Mesodermal cell (in vitro differentiated cells): Measurements from ENCODE around the gene RBMS1.

Experiments
- H3K27ac ChIP-seq: 2 replicates; pipeline ENCODE4 v1.7.0; 2013; ENCODE audit warnings: mild to moderate bottlenecking, low read depth, low read length, moderate library complexity; ENCODE audit not compliant: severe bottlenecking
- H3K36me3 ChIP-seq: 2 replicates; pipeline ENCODE4 v1.7.1; 2013; ENCODE audit warnings: mild to moderate bottlenecking, low read length, moderate library complexity; ENCODE audit not compliant: control insufficient read depth, insufficient read depth
- H3K4me1 ChIP-seq: one replicate; pipeline ENCODE4 v1.7.1; 2013; ENCODE audit warnings: mild to moderate bottlenecking, low read length; ENCODE audit not compliant: insufficient read depth, control insufficient read depth, poor library complexity, severe bottlenecking
- H3K4me3 ChIP-seq: 2 replicates; pipeline ENCODE4 v1.7.0; 2013; ENCODE audit warnings: low read length, control low read depth, mild to moderate bottlenecking; ENCODE audit not compliant: insufficient read depth, poor library complexity, severe bottlenecking; ENCODE audit errors: extremely low read depth
- H3K9me3 ChIP-seq: 2 replicates; pipeline ENCODE4 v1.7.1; 2013; ENCODE audit warnings: mild to moderate bottlenecking, low read length, moderate library complexity; ENCODE audit not compliant: control insufficient read depth
- WGBS, 2 experiments: methylation state at CpG; one replicate each; pipeline ENCODE4 v1.1.5; 2013; ENCODE audit warnings: missing lambda C conversion rate in 2 of 2; ENCODE audit not compliant: insufficient coverage in 2 of 2; 5-methylcytosine and 5-hydroxymethylcytosine counted together

RBMS1 gene

GRCh38 chr2:160278879-160279177 lies 214.8 kb downstream of the RBMS1 start:
- Histone ChIP-seq H3K9me3 (no peaks in the 10 kb centered on the region), H3K36me3 (peaks cover 68% of the 10 kb centered on the region), H3K4me3 (no peak overlapping the region), H3K27ac (no peak overlapping the region), H3K4me1 (peaks cover 9% of the 10 kb centered on the region)
- no CpG with 5 or more reads among the region's 2 CpGs for WGBS, 2 experiments

DNA sequence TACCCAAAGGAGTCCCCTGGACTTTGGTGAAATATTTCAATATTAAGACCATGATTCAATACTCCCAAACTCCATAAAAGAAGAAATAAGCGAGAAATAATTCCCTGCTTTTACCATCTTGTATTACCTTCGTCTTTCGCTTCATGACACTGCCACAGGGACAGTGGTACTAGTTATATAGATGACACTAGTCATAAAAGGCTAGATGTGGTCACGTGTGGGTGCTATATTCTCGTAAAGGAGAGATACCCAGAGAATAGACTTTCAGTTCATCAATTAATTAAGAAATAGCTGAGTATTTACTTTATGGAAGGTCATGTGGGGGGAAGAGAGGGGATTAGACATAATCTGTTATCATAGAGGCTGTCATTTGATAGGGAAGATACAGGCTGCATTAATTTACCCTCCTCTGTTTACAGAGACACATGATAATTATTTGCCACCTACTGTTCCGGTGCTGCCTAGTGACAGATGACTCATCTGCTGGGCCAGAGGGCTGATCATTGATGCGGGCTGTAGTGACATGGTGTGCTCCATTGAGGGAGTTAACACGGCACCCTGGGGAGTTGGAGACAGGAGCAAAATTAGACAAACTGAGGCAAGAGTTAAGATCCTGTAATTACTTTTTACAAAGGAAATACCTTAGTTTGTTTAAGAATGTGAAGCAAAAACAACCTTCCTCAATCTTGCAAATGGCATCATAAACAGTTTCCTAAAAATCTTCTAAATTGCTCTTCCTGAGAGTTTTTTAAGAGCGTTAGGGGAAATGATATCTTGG lies 215.3 kb downstream of the RBMS1 start:
- Histone ChIP-seq H3K4me3 (no peak overlapping the region), H3K4me1 (peaks cover 9% of the 10 kb centered on the region), H3K27ac (no peak overlapping the region), H3K36me3 (peaks cover 63% of the 10 kb centered on the region), H3K9me3 (no peaks in the 10 kb centered on the region)
- 94 to 100% methylated on average over 2 to 3 of the region's 9 CpGs for WGBS, 2 experiments

DNA sequence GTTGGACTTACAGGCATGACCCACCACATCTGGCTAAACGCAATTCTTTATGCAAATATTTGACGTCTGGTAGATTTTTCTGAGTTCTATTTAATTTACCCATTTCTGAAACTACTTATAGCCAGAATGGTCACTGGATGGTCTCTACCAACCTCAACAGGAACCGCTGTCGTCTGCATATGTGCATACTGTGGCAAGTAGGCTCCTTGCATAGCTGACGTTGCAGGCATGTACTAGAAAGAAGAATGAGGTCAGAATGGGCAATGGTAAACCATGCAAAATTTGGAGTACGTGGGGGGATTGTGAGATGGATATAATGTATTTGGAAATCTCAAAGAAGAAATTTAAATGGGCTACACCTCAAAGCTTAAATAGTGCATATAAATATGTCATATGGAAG lies 216.5 kb downstream of the RBMS1 start:
- H3K4me3 ChIP-seq, result no peak overlapping the region
- peaks cover 9% of the 10 kb centered on the region for H3K4me1 ChIP-seq
- peaks cover 62% of the 10 kb centered on the region for H3K36me3 ChIP-seq
- WGBS, 2 experiments, result 97 to 98% methylated on average over 4 to 6 of the region's 6 CpGs
- no peak overlapping the region for H3K27ac ChIP-seq
- H3K9me3 ChIP-seq, result no peaks in the 10 kb centered on the region

GRCh38 chr2:160275656-160276055 lies 218.0 kb downstream of the RBMS1 start:
- H3K9me3 ChIP-seq, result no peaks in the 10 kb centered on the region
- H3K36me3 ChIP-seq, result peaks cover 67% of the 10 kb centered on the region
- no peak overlapping the region for H3K27ac ChIP-seq
- H3K4me1 ChIP-seq, result peaks cover 21% of the 10 kb centered on the region
- 89 to 100% methylated on average over 1 of the region's 3 CpGs for WGBS, 2 experiments
- no peak overlapping the region for H3K4me3 ChIP-seq

DNA sequence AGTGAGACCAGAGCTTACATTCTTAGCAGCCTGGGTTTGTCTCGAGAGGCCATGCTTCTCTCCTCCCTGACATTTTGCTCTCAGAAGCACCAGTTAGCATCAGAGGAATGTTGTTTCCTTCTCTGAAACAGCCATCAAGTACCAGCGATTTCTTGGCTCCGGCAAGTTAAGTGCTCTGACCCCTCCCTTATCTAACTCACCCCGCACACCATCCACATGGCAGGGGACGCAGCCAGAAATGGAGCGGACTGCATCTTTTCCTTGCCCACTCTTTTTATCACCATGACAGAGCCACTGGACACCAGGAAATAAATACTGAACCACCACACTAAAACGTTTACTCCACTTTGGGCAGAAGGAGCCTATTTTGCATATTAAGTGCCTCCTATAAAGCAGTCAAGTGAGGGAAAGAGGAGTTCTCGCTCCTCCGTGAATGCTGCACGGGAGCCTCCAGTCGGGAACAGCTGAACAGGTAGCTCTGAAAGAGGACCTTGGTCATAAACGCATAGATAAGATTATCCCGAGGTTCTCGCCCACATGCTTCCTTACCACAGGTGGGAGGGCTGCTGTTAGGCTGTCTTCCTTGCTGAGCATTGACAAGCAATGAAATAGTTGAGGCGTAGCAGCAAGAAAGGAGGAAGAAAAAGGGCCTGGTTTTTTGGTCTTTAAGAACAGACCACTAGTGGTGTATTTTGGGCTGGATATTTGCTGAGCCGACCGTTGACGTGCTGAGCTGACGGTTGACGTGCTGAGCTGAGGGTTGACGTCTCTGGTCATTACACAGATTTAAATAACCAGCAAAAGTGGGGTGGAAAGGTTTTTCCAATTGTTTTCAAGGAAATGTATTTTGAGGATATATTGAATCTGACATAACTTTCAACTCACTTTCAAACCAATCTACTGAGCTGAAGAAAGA lies 222.2 kb downstream of the RBMS1 start:
- Histone ChIP-seq H3K4me3 (no peak overlapping the region), H3K27ac (peak overlapping the region; percentile 98), H3K9me3 (no peaks in the 10 kb centered on the region), H3K36me3 (peaks cover 44% of the 10 kb centered on the region), H3K4me1 (peaks cover 22% of the 10 kb centered on the region)
- 87 to 88% methylated on average over 13 to 19 of the region's 21 CpGs for WGBS, 2 experiments

- H3K4me3 ChIP-seq, result no peak overlapping the region
- H3K9me3 ChIP-seq, result no peaks in the 10 kb centered on the region
- peaks cover 36% of the 10 kb centered on the region for H3K36me3 ChIP-seq
- 80 to 86% methylated on average over 10 of the region's 15 CpGs for WGBS, 2 experiments
- H3K27ac ChIP-seq, result peak overlapping the region; percentile 98
- H3K4me1 ChIP-seq, result peaks cover 24% of the 10 kb centered on the region
Observed at GRCh38 chr2:160270571-160271113, 223.0 kb downstream of the RBMS1 start.

DNA sequence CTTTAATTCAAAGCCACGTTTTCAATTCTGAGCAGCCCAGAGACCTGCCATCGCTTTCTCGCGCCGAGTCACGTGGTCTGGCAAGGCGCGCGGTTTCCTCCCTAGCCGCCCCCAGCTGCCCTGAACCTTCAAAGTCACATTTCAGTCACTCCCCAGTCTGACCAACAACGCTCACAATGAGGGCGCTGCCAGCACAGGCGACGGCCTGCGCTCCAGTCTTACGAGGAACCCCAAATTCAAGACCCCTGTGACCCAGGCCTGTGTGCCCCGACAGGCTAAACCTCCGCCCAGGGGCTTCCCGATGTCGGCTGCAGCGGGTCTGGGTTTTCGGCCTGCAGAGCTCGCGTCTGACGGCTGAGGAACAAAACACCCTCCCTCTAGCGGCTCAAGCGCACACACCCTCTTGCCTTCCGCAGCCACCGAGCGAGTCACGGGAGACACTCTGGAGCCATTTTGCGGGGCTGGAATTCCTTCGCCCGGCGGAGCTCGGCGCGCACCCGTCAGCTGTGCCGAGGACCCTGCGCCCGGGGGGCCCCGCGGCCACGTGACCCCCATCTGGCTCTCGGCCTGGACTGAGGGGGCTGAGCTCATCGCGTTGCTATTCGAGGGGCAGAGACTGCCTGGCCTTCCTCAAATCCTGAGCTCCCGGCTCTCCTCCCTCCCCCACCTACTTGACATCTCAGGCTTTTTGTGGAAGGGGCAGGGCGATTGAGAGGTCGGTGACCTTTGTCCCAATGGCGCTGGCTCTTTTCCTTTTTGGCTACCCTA lies 223.6 kb downstream of the RBMS1 start:
- WGBS, 2 experiments, result 3 to 7% methylated on average over 38 to 43 of the region's 53 CpGs

DNA sequence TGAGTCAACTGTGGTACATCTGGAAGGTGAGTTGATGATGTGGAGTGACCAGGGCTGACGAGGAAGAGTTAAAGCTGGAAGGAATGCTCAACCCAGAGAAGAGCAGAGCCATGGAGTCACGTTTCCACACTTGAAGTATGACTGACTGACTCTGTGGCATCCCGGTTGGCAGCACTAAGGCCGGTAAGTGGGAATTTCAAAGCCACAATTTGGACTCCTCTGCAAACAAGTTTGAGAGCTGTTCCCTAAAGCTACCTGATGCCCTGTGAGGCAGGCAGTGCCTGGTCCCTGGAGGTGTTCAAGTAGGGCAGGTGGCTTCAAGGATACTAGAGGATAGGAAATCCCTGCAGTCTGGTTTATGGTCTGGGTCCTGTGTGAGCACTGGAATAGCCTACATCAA lies 224.2 kb downstream of the RBMS1 start:
- WGBS, 2 experiments, result 86 to 91% methylated on average over 4 of the region's 4 CpGs
- Histone ChIP-seq H3K4me1 (peaks cover 25% of the 10 kb centered on the region), H3K27ac (peak overlapping the region; percentile 98), H3K9me3 (no peaks in the 10 kb centered on the region), H3K4me3 (peak overlapping the region; percentile 21), H3K36me3 (peaks cover 27% of the 10 kb centered on the region)

More for the DNA sequence above, 223.6 kb downstream of the RBMS1 start:
- peaks cover 31% of the 10 kb centered on the region for H3K36me3 ChIP-seq
- H3K27ac ChIP-seq, result peak overlapping the region; percentile 98
- peaks cover 25% of the 10 kb centered on the region for H3K4me1 ChIP-seq
- H3K4me3 ChIP-seq, result peak overlapping the region; percentile 21
- H3K9me3 ChIP-seq, result no peaks in the 10 kb centered on the region

DNA sequence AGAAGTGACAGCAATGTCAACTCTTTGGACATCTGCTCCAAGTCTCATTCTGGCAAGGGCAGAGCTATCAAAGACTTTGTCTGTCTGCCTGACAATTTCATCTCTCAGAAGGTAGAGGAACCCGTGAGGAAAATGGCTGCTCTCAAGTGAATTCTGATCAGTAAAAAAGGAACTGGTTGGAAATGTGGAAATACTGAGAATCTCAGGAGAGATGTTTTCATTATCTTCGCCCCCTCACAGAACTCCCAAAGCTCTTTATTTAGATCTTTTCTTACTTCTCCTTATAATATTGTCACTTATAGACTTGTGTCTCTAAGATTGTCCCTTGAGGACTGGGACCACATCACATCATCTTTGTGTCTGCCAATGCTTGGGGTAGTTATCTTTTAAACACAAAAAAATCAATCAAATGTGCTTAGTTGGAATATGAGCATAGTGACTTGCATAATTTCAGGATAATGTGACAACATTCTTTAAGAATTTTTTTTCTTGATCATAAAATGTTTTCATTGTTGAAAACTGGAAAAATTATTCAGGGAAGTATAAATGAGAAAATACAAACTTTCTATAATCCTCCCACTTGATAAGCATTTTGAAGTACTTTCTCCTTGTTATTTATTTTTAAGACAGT lies 225.3 kb downstream of the RBMS1 start:
- 71% methylated on average over 1 of the region's 2 CpGs; no CpG with 5 or more reads in 1 of the 2 experiments for WGBS, 2 experiments
- no peak overlapping the region for H3K27ac ChIP-seq
- H3K4me1 ChIP-seq, result peaks cover 25% of the 10 kb centered on the region
- H3K4me3 ChIP-seq, result no peak overlapping the region
- H3K9me3 ChIP-seq, result no peaks in the 10 kb centered on the region
- H3K36me3 ChIP-seq, result peaks cover 27% of the 10 kb centered on the region

- peaks cover 22% of the 10 kb centered on the region for H3K36me3 ChIP-seq
- H3K4me3 ChIP-seq, result no peak overlapping the region
- no peaks in the 10 kb centered on the region for H3K9me3 ChIP-seq
- WGBS, 2 experiments, result 75 to 100% methylated on average over 1 of the region's 1 CpG
- H3K4me1 ChIP-seq, result peaks cover 25% of the 10 kb centered on the region
- no peak overlapping the region for H3K27ac ChIP-seq
Observed at GRCh38 chr2:160267692-160268091, 225.9 kb downstream of the RBMS1 start.
